Activated CD4-positive, alpha-beta T cell treated with anti-CD3 and anti-CD28 coated beads, Interleukin-2, amount 50 U/mL, for 4 hours (primary cell): ENCODE results near the gene ITGB3BP.
"Not testable (repeated sequence)": the region's sequence is repeated elsewhere in the genome, so short reads cannot be mapped to it uniquely, and the experiment has no call there.

Source experiments
- DNase-seq, 2 experiments: peaks; one replicate each; pipeline ENCODE4 v3.0.0-alpha.2; 2020

The ITGB3BP gene

DNA sequence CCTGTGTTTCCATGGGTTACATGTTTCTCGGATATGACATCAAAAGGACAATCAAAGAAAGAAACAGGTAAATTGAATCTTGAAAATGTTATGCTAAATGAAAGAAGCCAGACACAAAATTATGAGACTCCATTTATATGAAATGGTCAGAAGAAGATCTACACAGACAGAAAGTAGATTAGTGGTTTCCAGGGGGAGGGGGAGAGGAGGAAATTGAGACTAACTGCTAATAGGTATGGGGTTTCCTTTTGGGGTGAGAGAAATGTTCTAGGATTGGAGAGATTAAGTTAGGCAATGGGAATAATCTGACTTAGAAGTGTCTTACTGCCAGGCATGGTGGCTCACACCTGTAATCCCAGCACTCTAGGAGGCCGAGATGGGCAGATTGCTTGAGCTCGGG lies 21.8 kb downstream of the ITGB3BP start:
- DNase-seq: no peak

GRCh38 chr1:63498106-63498505 lies 24.9 kb downstream of the ITGB3BP start:
- no peak for DNase-seq

GRCh38 chr1:63497577-63497976 lies 25.4 kb downstream of the ITGB3BP start:
- no peak for DNase-seq

DNA sequence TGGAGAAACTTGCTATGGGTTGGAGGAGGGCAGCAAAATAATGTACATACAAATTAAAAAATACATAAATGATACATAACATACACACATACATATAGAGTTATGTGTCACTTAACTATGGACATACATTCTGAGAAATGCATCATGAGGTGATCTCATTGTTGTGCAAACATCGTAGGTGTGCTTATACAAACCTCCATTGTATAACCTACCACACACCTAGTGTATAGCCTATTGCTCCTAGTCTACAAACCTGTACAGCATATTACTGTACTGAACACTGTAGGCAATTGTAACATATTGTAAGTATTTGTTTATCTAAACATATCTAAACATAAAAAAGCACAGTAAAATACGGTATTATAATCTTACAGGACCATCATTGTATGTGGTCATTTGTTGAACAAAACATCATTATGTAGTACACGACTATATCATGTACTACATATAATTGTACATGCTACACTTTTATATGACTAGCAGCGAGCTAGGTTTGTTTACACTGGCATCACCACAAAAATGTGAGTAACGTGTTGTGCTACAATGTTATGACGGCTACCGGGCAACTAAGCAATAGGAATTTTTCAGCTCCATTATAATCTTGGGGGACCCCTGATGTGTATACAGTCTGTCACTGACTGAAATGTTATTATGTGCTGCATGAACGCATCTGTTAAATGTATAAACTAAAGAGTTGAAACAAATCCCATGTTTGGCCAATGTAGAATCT lies 35.5 kb downstream of the ITGB3BP start:
- DNase-seq: no peak

DNA sequence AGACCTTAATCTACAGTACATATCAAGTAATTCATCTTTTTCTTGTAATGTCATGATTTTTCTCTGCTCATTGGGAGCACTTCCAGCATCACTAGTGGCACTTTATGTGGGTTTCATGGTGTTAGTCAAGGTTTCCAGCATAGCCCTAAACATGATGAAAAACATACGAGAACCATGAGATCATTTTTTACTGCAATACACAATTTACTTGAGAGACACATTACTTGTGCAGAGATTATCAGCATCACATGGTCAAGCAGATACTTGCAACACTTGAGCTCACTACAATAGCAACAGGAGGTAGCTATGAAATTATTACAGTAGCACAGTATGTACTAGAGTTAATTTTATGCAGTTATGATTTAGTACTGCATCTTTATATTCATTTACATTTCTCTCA lies 36.4 kb downstream of the ITGB3BP start:
- DNase-seq: no peak

DNA sequence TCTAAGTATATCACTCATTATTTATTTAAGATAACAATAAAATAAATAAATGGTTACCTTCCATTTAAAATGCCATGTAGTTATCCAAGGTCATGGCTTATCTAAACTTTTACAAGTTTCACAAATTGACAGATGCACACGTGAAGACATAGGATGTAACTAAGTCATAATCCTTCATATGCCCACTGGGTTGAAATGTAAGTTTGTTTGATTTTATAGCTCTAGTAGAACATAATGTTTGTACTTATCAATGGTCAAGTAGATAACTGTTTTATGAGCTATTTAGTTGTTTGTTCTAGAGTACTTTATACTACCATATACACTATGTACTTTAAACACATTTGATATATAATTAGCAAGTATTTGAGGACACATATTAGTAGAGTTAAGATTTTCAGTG lies 43.0 kb downstream of the ITGB3BP start:
- DNase-seq: no peak

DNA sequence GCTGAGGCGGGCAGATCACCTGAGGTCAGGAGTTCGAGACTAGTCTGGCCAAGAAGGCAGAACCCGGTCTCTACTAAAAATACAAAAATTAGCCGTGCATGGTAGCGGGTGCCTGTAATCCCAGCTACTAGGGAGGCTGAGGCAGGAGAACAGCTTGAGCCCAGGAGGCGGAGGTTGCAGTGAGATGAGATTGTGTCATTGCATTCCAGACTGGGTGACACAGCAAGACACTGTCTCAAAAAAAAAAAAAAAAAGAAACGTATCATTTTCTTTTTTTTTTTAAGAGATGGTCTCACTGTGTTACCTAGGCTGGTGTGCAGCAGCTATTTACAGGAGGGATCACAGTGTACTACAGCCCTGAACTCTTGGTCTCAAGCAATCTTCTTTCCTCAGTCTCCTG lies 47.3 kb downstream of the ITGB3BP start:
- DNase-seq: no peak

DNA sequence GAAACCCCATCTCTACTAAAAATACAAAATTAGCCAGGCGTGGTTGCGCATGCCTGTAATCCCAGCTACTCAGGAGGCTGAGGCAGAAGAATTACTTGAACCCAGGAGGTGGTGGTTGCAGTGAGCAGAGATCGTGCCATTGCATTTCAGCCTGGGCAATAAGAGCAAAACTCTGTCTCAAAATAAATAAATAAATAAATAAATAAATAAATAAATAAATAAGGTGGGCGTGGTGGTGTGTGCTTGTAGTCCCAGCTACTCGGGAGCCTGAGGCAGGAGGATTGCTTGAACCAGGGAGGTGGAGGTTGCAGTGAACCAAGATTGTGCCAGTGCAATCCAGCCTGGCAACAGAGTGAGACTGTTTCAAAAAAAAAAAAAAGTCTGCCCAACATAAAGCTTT lies 54.3 kb downstream of the ITGB3BP start:
- not testable (repeated sequence) for DNase-seq

DNA sequence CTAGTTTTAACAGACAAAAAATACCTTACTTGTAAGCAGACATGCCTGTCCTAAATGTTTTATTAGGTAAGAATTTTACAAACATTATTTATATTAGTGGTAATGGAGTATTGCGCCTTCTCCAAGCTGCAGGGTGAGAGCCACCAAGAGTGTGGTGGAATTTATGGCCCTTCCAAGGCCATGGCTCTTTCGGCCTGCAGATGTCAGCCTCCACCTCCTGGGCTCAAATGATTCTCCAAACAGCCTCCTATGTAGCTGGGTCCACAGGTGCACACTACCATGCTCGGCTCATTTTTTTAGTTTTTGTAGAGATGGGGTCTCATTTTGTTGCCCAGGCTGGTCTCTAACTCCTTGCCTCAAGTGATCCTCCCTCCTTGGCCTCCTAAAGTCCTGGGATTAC lies 56.3 kb downstream of the ITGB3BP start:
- DNase-seq: no peak

DNA sequence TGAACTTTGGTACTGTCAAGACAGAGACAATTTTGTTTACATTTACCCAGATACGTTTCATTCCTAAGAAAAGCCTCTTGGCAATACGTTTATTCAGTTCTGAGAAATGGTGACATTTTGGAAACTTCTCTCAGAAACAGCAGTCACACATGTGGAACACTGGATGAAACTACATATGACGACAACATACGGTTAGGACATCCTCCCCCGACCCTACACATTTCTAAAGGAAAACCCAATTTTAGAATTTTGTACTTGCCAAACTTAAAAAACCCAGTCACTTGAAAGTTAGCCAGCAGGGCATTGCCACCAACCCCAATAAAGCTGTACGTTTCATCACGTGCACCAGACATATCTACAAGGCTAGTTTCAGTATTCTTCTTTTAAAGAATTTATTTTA lies 56.8 kb downstream of the ITGB3BP start:
- no peak for DNase-seq

GRCh38 chr1:63463248-63463647 lies 59.8 kb downstream of the ITGB3BP start:
- DNase-seq: no peak

GRCh38 chr1:63461661-63462230 lies 61.3 kb downstream of the ITGB3BP start:
- DNase-seq: no peak

DNA sequence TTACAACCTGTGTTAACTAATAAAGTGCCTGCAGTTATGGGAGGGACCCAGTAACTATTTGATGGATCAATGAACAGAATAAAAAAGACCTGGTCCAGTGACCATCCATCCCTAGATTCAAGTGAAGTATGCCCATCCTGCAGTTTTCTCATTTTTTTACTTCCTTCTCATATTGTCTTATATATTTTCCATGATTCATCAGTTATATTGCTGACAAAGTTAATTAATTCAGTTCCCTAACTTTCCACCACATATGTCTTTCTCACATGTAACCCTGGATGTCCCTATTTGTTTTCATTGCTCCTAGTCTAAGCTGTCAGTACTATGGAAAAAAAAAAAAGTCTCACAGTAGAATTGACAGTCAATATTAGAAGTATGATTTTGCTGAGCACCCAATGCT lies 64.3 kb downstream of the ITGB3BP start:
- no peak for DNase-seq

- no peak for DNase-seq
Measured at GRCh38 chr1:63454269-63454668, 68.8 kb downstream of the ITGB3BP start.

DNA sequence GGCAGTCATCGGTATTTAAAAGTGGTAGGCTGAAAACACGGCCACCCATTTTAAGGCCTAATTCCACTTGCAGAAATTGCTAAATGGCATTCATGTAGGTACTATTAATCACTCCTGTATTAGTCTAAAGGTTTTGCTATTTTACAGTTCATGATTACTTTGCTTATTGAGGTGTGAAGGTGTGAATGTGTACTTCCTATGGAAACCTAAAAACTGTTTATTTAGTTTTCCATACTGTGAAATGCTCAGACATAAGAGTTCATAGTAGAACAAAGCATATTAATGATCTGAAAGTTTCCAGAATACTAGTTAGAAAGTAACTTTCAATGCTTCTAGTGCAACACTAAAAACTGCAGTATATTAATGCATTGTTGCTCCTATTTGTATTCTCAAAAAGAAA lies 69.8 kb downstream of the ITGB3BP start:
- no peak for DNase-seq

DNA sequence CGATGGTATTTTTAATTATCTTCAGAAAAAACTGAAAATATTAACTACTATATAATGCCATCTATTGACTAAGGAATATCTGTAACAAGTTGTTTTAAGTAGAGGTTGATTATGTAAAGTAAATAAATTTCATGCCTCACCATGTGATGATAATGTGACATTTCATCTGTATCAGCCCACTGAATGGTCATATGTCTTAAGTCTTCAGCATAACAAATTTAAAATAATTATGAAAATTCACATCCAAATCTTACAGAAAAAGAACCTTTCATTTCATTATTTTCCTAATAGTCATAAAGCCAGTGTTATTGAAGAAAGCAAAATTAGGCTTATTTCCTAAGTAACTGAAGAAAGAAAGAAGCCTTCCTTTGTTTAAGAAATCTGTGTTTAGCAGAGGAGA lies 72.6 kb downstream of the ITGB3BP start:
- DNase-seq: no peak

DNA sequence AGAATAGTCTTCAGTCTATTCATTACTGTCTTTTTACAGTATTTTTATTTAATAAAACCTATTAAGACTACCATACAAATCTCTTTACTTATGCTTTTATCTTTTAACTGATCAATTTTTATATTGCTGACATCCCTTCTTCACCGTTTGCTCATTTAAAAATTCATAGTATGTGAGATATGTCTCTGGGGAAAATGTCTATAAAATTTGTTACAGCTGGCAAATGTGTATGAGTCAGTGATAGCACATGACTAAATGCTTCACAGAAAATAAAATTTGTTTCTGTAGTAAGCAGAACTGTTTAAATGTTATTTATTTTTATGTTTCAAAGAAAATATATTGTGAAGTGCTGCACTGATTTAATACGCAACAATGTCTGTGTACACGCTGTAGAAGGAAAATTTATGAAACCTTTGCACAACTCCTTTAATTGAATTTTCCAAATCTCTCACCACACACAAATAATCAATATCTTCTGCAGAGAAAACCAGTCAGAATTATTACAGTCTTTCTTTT lies 74.2 kb downstream of the ITGB3BP start:
- DNase-seq: no peak

GRCh38 chr1:63442141-63442475 lies 80.9 kb downstream of the ITGB3BP start:
- no peak for DNase-seq

- no peak for DNase-seq
Measured at GRCh38 chr1:63435161-63435560, 87.9 kb downstream of the ITGB3BP start.

DNA sequence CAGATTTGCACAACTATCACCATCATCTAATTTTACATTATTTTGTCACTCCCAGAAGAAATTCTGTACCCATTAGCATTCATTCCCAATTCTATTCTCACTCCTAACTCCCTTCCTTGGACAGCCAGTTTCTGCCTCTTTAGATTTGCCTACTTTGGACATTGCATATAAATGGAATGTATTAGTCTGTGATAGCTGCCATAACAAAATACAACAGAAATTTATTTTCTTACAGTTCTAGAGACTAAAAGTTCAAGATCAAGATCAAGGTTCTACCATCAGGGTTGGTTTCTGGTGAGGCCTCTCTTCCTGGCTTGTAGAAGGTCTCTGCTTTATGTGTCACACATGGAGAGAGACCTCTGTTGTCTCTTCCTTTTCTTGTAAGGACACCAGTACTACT lies 93.7 kb downstream of the ITGB3BP start:
- no peak for DNase-seq

- DNase-seq: no peak
Measured at GRCh38 chr1:63428815-63429214, 94.2 kb downstream of the ITGB3BP start.

DNA sequence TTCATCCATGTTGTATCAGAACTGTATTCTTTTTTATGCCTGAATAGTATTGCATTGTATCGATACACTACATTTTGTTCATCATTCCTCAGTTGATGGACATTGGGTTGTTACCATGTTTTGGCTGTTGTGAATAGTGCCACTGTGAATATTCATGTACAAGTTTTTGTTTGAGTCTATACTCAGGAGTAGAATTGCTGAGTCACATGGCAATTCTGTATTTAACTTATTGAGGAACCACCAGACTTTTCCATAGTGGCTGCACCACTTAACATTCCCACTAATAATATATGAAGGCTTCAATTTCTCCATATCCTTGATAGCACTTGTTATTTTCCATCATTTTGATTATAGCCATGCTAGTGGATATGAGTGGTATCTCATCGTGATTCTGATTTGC lies 99.4 kb downstream of the ITGB3BP start:
- no peak for DNase-seq

DNA sequence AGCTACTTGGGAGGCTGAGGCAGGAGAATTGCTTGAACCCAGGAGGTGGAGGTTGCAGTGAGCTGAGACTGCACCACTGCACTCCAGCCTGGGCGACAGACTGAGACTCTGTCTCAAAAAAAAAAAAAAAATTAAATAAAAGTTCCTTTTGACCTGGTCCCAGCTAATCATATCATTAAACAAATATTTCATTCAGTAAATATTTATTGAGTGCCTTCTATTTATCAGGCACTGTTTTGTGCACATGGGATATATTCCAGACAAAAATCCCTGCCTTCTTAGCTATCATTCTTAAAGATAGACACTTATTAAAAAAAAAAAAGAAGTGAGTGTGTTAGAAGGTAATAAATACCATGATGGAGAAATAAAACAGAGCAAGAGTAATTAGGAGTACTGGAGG lies 102.3 kb downstream of the ITGB3BP start:
- not testable (repeated sequence) for DNase-seq

GRCh38 chr1:63418101-63418500 lies 104.9 kb downstream of the ITGB3BP start:
- DNase-seq: no peak
